Cardiac muscle cell (in vitro differentiated cells and primary cell): ENCODE results near the gene TCEANC2. TPM values are rescaled to one million over a fixed set of nuclear protein-coding genes. Genes with fewer than 3 reads are reported as not detected.

Experiments
- DNase-seq, 2 donors: peaks; one replicate each; pipeline versions ENCODE4 v3.0.0 to v3.0.0-alpha.2; 2010 to 2017; ENCODE audit warnings: low read depth in 1 of 2, low spot score in 1 of 2
- H3K27ac ChIP-seq: fragments of 200-600 bp; sonication (generic); 2 replicates; pipeline ENCODE4 v1.5.1; 2016
- H3K27me3 ChIP-seq: fragments of 200-600 bp; sonication (generic); 2 replicates; pipeline ENCODE4 v1.6.0; 2016; ENCODE audit warnings: control low read depth
- H3K36me3 ChIP-seq: fragments of 200-600 bp; sonication (generic); 2 replicates; pipeline ENCODE4 v1.5.1; 2016; ENCODE audit warnings: control low read depth
- H3K4me1 ChIP-seq: fragments of 200-600 bp; sonication (generic); 2 replicates; pipeline ENCODE4 v1.8.1; 2017; ENCODE audit warnings: low read depth, mild to moderate bottlenecking, mixed run types
- H3K4me3 ChIP-seq: fragments of 200-600 bp; sonication (generic); 2 replicates; pipeline ENCODE4 v1.5.1; 2016; ENCODE audit warnings: mild to moderate bottlenecking
- H3K9me3 ChIP-seq: fragments of 200-600 bp; sonication (generic); 2 replicates; pipeline ENCODE4 v1.5.1; 2017; ENCODE audit warnings: low read depth, mild to moderate bottlenecking, control low read depth
- CTCF ChIP-seq: IDR thresholded peaks from 2 replicates; pipeline ENCODE4 v1.5.1; 2012; ENCODE audit warnings: low read depth, mild to moderate bottlenecking, low read length
- polyA plus RNA-seq: library from polyadenylated mRNA; unstranded; fragments of >200 nt; fragmentation: Nextera tagmentation; extraction: Ambion mirVana; gene quantifications from 2 replicates; pipeline ENCODE4 v1.2.1, GENCODE V29; 2016
- total RNA-seq: library from RNA; depleted of rRNA; stranded (reverse); fragments of >200 nt; gene quantifications from 2 replicates; pipeline ENCODE4 v1.2.3, GENCODE V29; 2016

TCEANC2 gene
- total and polyA plus RNA-seq, 2 experiments from 2014 or later: 8.2 to 10.1 TPM

- no peak overlapping the region for H3K27ac ChIP-seq
- TF ChIP-seq CTCF: no peak
- H3K27me3 ChIP-seq: no peaks in the 10 kb centered on the region
- no peak for DNase-seq
- no peak overlapping the region for H3K4me3 ChIP-seq
- H3K4me1 ChIP-seq: no peaks in the 10 kb centered on the region
- no peaks in the 10 kb centered on the region for H3K36me3 ChIP-seq
- H3K9me3 ChIP-seq: no peaks in the 10 kb centered on the region
These were observed 51.7 kb downstream of the TCEANC2 start for GRCh38 chr1:54105080-54105479.

GRCh38 chr1:54105736-54106269 is 52.4 kb downstream of the TCEANC2 start:
- no peaks in the 10 kb centered on the region for H3K9me3 ChIP-seq
- H3K4me3 ChIP-seq: no peak overlapping the region
- no peaks in the 10 kb centered on the region for H3K27me3 ChIP-seq
- DNase-seq: no peak
- no peak overlapping the region for H3K27ac ChIP-seq
- no peak for TF ChIP-seq CTCF
- H3K4me1 ChIP-seq: no peaks in the 10 kb centered on the region
- H3K36me3 ChIP-seq: no peaks in the 10 kb centered on the region

DNA sequence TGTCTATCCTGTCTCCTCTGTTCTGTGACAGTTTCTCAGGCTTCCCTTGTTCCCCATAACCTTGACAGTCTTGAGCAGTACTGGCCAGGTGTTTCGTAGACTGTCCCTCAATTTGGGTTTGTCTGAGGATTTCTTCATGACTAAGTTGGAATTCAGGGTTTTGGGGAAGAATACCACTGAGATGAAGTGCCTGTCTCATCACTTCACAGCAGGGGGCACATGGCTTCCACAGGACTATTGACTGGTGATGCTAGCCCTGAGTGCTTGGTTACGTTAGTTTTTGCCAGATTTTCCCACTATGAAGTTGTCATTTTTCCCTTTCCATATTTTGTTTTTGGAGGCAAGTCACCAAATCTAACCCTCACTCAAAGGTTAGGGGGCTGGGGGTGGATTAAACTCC is 53.7 kb downstream of the TCEANC2 start:
- Histone ChIP-seq H3K27ac (no peak overlapping the region), H3K27me3 (no peaks in the 10 kb centered on the region), H3K4me3 (no peak overlapping the region), H3K36me3 (no peaks in the 10 kb centered on the region), H3K4me1 (no peaks in the 10 kb centered on the region), H3K9me3 (no peaks in the 10 kb centered on the region)
- peak; percentile 36 for TF ChIP-seq CTCF
- DNase-seq: peak in 1 of 2 donors; percentile 28

DNA sequence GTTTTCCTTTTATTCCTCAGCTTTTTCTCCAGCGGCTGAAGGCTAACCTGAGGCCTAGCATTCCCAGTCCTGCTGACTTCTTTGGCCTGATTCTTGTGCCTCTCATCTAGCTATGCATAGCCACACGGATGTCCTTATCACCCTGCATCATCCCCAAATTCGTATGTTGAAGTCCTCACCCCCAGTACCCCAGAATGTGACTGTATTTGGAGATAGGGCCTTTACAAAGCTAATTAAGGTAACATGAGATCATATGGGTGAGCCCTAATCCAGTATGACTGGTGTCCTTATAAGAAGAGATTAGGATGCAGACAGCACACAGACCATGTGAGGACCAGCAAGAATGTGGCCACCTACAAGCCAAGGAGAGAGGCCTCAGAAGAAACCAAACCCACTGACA is 54.7 kb downstream of the TCEANC2 start:
- Histone ChIP-seq H3K4me3 (no peak overlapping the region), H3K27me3 (no peaks in the 10 kb centered on the region), H3K27ac (no peak overlapping the region), H3K9me3 (no peaks in the 10 kb centered on the region), H3K4me1 (no peaks in the 10 kb centered on the region), H3K36me3 (no peaks in the 10 kb centered on the region)
- no peak for DNase-seq
- TF ChIP-seq CTCF: no peak

GRCh38 chr1:54109129-54110090 is 56.0 kb downstream of the TCEANC2 start:
- Histone ChIP-seq H3K36me3 (no peaks in the 10 kb centered on the region), H3K4me3 (no peak overlapping the region), H3K9me3 (no peaks in the 10 kb centered on the region), H3K4me1 (no peaks in the 10 kb centered on the region), H3K27ac (no peak overlapping the region), H3K27me3 (no peaks in the 10 kb centered on the region)
- TF ChIP-seq CTCF: no peak
- no peak for DNase-seq
